Measurements from ENCODE around the gene IFI6.

The IFI6 gene

DNA sequence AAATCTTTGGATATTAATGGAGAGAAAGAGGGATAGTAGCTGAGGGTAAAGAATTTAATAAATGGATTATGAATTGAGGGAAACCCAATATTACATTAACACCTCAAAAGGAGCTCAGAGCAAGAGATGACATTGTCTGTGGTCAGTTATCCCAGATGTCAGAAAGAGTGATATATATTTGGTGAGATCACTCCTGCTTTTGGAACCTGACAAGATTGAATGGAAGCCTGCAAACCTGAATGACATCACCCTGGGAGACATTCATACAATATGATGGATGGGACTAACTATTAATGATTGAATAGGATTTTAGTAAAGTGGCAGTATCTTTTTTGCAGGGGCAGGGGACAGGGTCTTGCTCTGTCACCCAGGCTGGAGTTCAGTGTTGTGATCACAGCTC lies 6.8 kb upstream of the IFI6 start:
- Mint-ChIP-seq H3K4me1 (peaks cover 4% of the 10 kb centered on the region), H3K27ac (no peak overlapping the region), H3K4me3 (no peak overlapping the region), H3K27me3 (ENCODE audit: low read depth) (no peaks in the 10 kb centered on the region), H3K9me3 (peaks cover 32% of the 10 kb centered on the region), H3K36me3 (ENCODE audit: low read depth) (peaks cover 6% of the 10 kb centered on the region)
- TF ChIP-seq, protein P1, sequence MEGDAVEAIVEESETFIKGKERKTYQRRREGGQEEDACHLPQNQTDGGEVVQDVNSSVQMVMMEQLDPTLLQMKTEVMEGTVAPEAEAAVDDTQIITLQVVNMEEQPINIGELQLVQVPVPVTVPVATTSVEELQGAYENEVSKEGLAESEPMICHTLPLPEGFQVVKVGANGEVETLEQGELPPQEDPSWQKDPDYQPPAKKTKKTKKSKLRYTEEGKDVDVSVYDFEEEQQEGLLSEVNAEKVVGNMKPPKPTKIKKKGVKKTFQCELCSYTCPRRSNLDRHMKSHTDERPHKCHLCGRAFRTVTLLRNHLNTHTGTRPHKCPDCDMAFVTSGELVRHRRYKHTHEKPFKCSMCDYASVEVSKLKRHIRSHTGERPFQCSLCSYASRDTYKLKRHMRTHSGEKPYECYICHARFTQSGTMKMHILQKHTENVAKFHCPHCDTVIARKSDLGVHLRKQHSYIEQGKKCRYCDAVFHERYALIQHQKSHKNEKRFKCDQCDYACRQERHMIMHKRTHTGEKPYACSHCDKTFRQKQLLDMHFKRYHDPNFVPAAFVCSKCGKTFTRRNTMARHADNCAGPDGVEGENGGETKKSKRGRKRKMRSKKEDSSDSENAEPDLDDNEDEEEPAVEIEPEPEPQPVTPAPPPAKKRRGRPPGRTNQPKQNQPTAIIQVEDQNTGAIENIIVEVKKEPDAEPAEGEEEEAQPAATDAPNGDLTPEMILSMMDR (IDR thresholded peaks at IDR 0.05; ENCODE audit: unreplicated experiment in 3 of 3): no peak

GRCh38 chr1:27676410-27676809 lies 4.4 kb upstream of the IFI6 start:
- no peaks in the 10 kb centered on the region for H3K27me3 Mint-ChIP-seq (ENCODE audit: low read depth)
- H3K9me3 Mint-ChIP-seq: peaks cover 17% of the 10 kb centered on the region
- peaks cover 2% of the 10 kb centered on the region for H3K36me3 Mint-ChIP-seq (ENCODE audit: low read depth)
- peaks cover 20% of the 10 kb centered on the region for H3K4me1 Mint-ChIP-seq
- no peak overlapping the region for H3K4me3 Mint-ChIP-seq
- TF ChIP-seq, protein P1 (IDR thresholded peaks at IDR 0.05; ENCODE audit: unreplicated experiment in 3 of 3): no peak
- no peak overlapping the region for H3K27ac Mint-ChIP-seq

DNA sequence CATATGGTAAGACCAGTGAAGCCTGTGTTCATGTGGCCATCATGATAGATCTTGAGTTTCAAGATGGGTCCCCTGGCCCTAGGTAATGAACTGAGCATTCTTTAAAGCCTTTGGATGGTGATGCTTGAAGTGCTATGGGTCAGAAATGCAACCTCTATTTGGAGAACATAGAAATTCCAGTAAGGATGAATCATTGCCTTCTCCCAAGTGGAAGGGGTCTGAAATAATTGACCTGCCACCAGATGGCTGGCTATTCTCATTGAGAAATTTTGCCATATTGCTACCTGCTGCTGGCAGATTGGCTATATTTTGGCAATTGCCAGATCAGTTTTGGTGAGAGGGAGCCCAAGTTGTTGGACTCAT lies 739 bp upstream of the IFI6 start:
- peak overlapping the region; percentile 70 to 96 (median 93) for H3K27ac Mint-ChIP-seq
- H3K9me3 Mint-ChIP-seq: no peaks in the 10 kb centered on the region
- peaks cover 20% of the 10 kb centered on the region for H3K4me1 Mint-ChIP-seq
- TF ChIP-seq, protein P1 (IDR thresholded peaks at IDR 0.05; ENCODE audit: unreplicated experiment in 3 of 3): no peak
- no peaks in the 10 kb centered on the region for H3K36me3 Mint-ChIP-seq (ENCODE audit: low read depth)
- H3K4me3 Mint-ChIP-seq: no peak overlapping the region
- no peaks in the 10 kb centered on the region for H3K27me3 Mint-ChIP-seq (ENCODE audit: low read depth)

DNA sequence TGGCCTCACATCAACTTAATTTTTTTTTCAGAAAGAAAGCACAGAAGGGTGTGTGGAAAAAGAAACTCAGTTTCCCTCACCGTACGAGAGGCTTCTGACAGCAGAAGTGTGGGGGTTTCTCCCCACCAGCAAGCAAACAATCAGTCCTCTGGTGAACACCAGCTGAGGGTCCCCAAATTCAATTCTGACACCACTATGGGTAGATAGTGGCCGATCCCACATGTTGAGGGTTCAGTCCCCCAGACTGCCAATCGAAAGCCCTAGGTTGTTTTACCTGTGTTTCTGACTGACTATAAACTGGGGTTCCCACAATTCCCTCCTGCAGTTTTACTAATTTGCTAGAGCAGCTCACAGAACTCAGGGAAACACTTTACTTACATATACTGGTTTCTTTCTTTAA lies 2.1 kb downstream of the IFI6 start:
- Mint-ChIP-seq H3K4me3 (no peak overlapping the region), H3K27ac (no peak overlapping the region), H3K36me3 (ENCODE audit: low read depth) (no peaks in the 10 kb centered on the region), H3K9me3 (no peaks in the 10 kb centered on the region), H3K27me3 (ENCODE audit: low read depth) (no peaks in the 10 kb centered on the region), H3K4me1 (peaks cover 20% of the 10 kb centered on the region)
- TF ChIP-seq, protein P1 (IDR thresholded peaks at IDR 0.05; ENCODE audit: unreplicated experiment in 3 of 3): no peak

GRCh38 chr1:27668808-27669723 lies 2.9 kb downstream of the IFI6 start:
- H3K27me3 Mint-ChIP-seq (ENCODE audit: low read depth): no peaks in the 10 kb centered on the region
- no peaks in the 10 kb centered on the region for H3K9me3 Mint-ChIP-seq
- peak overlapping the region; percentile 41 to 68 (median 46) for H3K4me3 Mint-ChIP-seq
- peaks cover 16% of the 10 kb centered on the region for H3K4me1 Mint-ChIP-seq
- H3K36me3 Mint-ChIP-seq (ENCODE audit: low read depth): no peaks in the 10 kb centered on the region
- H3K27ac Mint-ChIP-seq: no peak overlapping the region
- TF ChIP-seq, protein P1 (IDR thresholded peaks at IDR 0.05; ENCODE audit: unreplicated experiment in 3 of 3): peak; percentile 79 to 93 (median 89)
